Amygdala (tissue), 56 donors: ENCODE data around the gene PXDN.
"Not testable (repeated sequence)": the region's sequence is repeated elsewhere in the genome, so short reads cannot be mapped to it uniquely, and the experiment has no call there.

Source experiments
- DNase-seq, 56 donors: peaks; one replicate each; lab custom pipeline; 2025; lab: John Stamatoyannopoulos, UW

Gene PXDN

GRCh38 chr2:1622521-1623200 lies 121.7 kb downstream of the PXDN start:
- no peak for DNase-seq

GRCh38 chr2:1621976-1622375 lies 122.3 kb downstream of the PXDN start:
- DNase-seq, result not testable (repeated sequence)

GRCh38 chr2:1621501-1621900 lies 122.8 kb downstream of the PXDN start:
- no peak for DNase-seq

- no peak for DNase-seq
Observed at GRCh38 chr2:1621041-1621440, 123.3 kb downstream of the PXDN start.

GRCh38 chr2:1620081-1620480 lies 124.2 kb downstream of the PXDN start:
- no peak for DNase-seq

- DNase-seq, result no peak
Observed at GRCh38 chr2:1619556-1619955, 124.8 kb downstream of the PXDN start.

- no peak for DNase-seq
Observed at GRCh38 chr2:1618974-1619373, 125.3 kb downstream of the PXDN start.

- DNase-seq, result no peak
Observed at GRCh38 chr2:1618191-1618961, 125.9 kb downstream of the PXDN start.

- no peak for DNase-seq
Observed at GRCh38 chr2:1617425-1618021, 126.8 kb downstream of the PXDN start.

GRCh38 chr2:1614564-1614963 lies 129.8 kb downstream of the PXDN start:
- DNase-seq, result no peak

GRCh38 chr2:1613731-1614354 lies 130.5 kb downstream of the PXDN start:
- no peak for DNase-seq

- no peak for DNase-seq
Observed at GRCh38 chr2:1613078-1613445, 131.3 kb downstream of the PXDN start.

- no peak for DNase-seq
Observed at GRCh38 chr2:1612391-1613077, 131.8 kb downstream of the PXDN start.

GRCh38 chr2:1611886-1612285 lies 132.4 kb downstream of the PXDN start:
- no peak for DNase-seq

- no peak for DNase-seq
Observed at GRCh38 chr2:1610096-1610485, 134.2 kb downstream of the PXDN start.

- no peak for DNase-seq
Observed at GRCh38 chr2:1609485-1610095, 134.7 kb downstream of the PXDN start.

GRCh38 chr2:1609040-1609439 lies 135.3 kb downstream of the PXDN start:
- DNase-seq, result no peak

- no peak for DNase-seq
Observed at GRCh38 chr2:1607971-1608688, 136.2 kb downstream of the PXDN start.

GRCh38 chr2:1607236-1607920 lies 136.9 kb downstream of the PXDN start:
- DNase-seq, result no peak
